ENCODE data around the gene ASIC2. TPM values are rescaled to one million over a fixed set of nuclear protein-coding genes. Genes with fewer than 3 reads are reported as not detected.

ASIC2 gene
- total RNA-seq, 1 experiment from 2014 or later: not detected

DNA sequence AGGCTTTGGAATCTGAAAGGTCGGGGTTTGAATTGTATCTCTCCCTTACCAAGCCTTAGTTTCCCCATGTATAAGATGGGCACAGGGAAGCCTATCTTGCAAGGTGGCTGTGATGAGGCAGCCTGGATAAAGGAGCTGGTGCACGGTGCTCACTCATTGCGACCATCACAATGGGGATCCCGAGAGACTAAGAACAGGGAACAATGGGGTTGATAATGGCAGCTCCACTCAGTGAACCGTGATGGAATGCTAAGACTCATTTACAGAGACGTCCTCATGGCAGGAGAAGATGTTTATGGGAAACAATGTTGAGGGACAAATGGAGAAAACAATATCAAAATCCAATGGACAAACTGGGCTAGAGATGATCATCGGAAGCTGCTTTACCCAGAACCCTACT is 219.7 kb downstream of the ASIC2 start (continued):
- TF ChIP-seq, protein P1, sequence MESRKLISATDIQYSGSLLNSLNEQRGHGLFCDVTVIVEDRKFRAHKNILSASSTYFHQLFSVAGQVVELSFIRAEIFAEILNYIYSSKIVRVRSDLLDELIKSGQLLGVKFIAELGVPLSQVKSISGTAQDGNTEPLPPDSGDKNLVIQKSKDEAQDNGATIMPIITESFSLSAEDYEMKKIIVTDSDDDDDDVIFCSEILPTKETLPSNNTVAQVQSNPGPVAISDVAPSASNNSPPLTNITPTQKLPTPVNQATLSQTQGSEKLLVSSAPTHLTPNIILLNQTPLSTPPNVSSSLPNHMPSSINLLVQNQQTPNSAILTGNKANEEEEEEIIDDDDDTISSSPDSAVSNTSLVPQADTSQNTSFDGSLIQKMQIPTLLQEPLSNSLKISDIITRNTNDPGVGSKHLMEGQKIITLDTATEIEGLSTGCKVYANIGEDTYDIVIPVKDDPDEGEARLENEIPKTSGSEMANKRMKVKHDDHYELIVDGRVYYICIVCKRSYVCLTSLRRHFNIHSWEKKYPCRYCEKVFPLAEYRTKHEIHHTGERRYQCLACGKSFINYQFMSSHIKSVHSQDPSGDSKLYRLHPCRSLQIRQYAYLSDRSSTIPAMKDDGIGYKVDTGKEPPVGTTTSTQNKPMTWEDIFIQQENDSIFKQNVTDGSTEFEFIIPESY (IDR thresholded peaks at IDR 0.05; ENCODE audit: extremely low read depth, insufficient replicate concordance, low read length): no peak
- TF ChIP-seq RAD21 (IDR thresholded peaks at IDR 0.05; ENCODE audit: low read depth): no peak
- TF ChIP-seq ELF1 (IDR thresholded peaks at IDR 0.05; ENCODE audit: borderline replicate concordance, low read depth): no peak
- TF ChIP-seq, protein P2, sequence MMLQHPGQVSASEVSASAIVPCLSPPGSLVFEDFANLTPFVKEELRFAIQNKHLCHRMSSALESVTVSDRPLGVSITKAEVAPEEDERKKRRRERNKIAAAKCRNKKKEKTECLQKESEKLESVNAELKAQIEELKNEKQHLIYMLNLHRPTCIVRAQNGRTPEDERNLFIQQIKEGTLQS (IDR thresholded peaks at IDR 0.05): no peak
- no peak for TF ChIP-seq TCF7L2 (IDR thresholded peaks at IDR 0.05; ENCODE audit: borderline replicate concordance, extremely low read depth, insufficient read depth, insufficient read length)
- no peak for TF ChIP-seq EZH2 (IDR thresholded peaks at IDR 0.05)

DNA sequence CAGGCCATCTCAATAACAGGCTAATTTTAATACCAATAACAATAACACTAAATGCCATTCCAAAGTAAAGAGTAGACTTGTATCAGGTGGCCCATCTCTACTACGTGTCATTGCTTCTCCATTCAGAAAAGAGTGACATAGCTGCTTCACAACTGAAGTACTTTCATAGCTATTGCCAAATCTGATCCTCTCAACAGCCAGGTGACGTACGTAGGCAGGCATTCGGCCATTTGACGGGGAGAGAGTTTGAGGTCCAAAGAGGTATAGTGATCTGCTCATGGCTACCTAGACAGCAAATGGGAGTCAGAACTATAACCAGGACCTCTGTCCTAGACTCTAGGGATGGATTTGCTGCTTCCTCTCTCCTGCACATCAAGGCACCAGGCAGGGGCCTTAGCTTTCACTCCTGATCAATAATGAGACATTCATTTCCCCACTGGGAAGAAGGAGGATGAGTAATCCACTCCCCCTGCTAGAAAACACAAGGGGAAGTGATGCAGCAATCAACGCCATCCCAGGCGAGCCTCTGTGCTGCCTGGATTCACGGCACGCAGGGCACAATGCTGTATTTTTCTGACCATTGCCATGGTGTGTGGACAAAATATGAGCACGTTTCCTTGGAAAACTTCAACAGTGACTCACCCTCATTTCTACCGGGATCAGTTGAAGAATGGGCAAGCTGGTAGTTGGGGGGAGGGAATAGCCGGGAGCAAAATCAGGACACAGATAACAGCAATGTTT is 220.5 kb downstream of the ASIC2 start:
- CTCF ChIA-PET: no interaction called here
- H3K4me1 ChIP-seq (ENCODE audit: control insufficient read depth in 1 of 2, insufficient read depth in 2 of 2, low read length in 2 of 2): no peaks in the 10 kb centered on the region

More for the DNA sequence above, 220.5 kb downstream of the ASIC2 start:
- no peak overlapping the region for H2AFZ ChIP-seq (ENCODE audit: low read depth, low read length, poor library complexity, severe bottlenecking)
- no peak for ATAC-seq
- no peaks in the 10 kb centered on the region for H3K79me2 ChIP-seq (ENCODE audit: insufficient read depth, low read length)
- H3K9me3 ChIP-seq (ENCODE audit: control insufficient read depth in 1 of 2, insufficient read depth in 1 of 2, low read depth in 1 of 2, low read length in 2 of 2): no peaks in the 10 kb centered on the region
- H3K4me3 ChIP-seq (replicated peaks in 1 of 2; ENCODE audit: low read depth in 1 of 2, low read length in 2 of 2): no peak overlapping the region
- intact Hi-C loops (cut with micrococcal nuclease): no loop called here
- H3K36me3 ChIP-seq (ENCODE audit: control insufficient read depth in 1 of 2, insufficient read depth in 2 of 2, low read length in 2 of 2): no peaks in the 10 kb centered on the region
- POLR2A ChIA-PET: no interaction called here
- no peak overlapping the region for H3K9ac ChIP-seq (ENCODE audit: low read length)
- H3K27ac ChIP-seq (ENCODE audit: low read depth, low read length): no peak overlapping the region
- no TSS peak for BruUV-seq (replicated peaks)
- no peak overlapping the region for H3K4me2 ChIP-seq (ENCODE audit: low read length)
- TF ChIP-seq SP1 (IDR thresholded peaks at IDR 0.05; ENCODE audit: low read depth) (no peak), YY1 (IDR thresholded peaks at IDR 0.05; ENCODE audit: extremely low read depth, insufficient replicate concordance, low read depth, low read length) (no peak), EGR1 (IDR thresholded peaks at IDR 0.05; ENCODE audit: low read depth) (no peak), SIN3A (IDR thresholded peaks at IDR 0.05; ENCODE audit: low read depth) (no peak), ZNF274 (IDR thresholded peaks at IDR 0.05; ENCODE audit: low read depth, low read length) (no peak), JUND (IDR thresholded peaks at IDR 0.05) (no peak)
- TF ChIP-seq, protein P3, sequence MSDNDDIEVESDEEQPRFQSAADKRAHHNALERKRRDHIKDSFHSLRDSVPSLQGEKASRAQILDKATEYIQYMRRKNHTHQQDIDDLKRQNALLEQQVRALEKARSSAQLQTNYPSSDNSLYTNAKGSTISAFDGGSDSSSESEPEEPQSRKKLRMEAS (IDR thresholded peaks at IDR 0.05): no peak
- TF ChIP-seq, protein P1 (IDR thresholded peaks at IDR 0.05; ENCODE audit: extremely low read depth, insufficient replicate concordance, low read length): no peak
- TF ChIP-seq, protein P4, sequence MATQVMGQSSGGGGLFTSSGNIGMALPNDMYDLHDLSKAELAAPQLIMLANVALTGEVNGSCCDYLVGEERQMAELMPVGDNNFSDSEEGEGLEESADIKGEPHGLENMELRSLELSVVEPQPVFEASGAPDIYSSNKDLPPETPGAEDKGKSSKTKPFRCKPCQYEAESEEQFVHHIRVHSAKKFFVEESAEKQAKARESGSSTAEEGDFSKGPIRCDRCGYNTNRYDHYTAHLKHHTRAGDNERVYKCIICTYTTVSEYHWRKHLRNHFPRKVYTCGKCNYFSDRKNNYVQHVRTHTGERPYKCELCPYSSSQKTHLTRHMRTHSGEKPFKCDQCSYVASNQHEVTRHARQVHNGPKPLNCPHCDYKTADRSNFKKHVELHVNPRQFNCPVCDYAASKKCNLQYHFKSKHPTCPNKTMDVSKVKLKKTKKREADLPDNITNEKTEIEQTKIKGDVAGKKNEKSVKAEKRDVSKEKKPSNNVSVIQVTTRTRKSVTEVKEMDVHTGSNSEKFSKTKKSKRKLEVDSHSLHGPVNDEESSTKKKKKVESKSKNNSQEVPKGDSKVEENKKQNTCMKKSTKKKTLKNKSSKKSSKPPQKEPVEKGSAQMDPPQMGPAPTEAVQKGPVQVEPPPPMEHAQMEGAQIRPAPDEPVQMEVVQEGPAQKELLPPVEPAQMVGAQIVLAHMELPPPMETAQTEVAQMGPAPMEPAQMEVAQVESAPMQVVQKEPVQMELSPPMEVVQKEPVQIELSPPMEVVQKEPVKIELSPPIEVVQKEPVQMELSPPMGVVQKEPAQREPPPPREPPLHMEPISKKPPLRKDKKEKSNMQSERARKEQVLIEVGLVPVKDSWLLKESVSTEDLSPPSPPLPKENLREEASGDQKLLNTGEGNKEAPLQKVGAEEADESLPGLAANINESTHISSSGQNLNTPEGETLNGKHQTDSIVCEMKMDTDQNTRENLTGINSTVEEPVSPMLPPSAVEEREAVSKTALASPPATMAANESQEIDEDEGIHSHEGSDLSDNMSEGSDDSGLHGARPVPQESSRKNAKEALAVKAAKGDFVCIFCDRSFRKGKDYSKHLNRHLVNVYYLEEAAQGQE (IDR thresholded peaks at IDR 0.05; ENCODE audit: low read depth): no peak
- RAD21 ChIA-PET (ENCODE audit: low non-redundant PET in 1 of 2, low total read pairs in 2 of 2, uncharacterized antibody in 2 of 2, unreplicated experiment in 2 of 2): no interaction called here
- DNase-seq (ENCODE audit: low read depth, low spot score): no peak
- no peaks in the 10 kb centered on the region for H3K9me2 ChIP-seq (ENCODE audit: insufficient read depth)
- no peaks in the 10 kb centered on the region for H4K20me1 ChIP-seq (ENCODE audit: insufficient read depth)
- H3K27me3 ChIP-seq (ENCODE audit: insufficient read depth, low read length): peaks cover 37% of the 10 kb centered on the region
